Endothelial cell of umbilical vein (primary cell): ENCODE results near the gene C1orf185. TPM values are rescaled to one million over a fixed set of nuclear protein-coding genes. Genes with fewer than 3 reads are reported as not detected.

ENCODE experiments used
- BruUV-seq: library from RNA; stranded (reverse); fragments of 400-500 nt; replicated peaks from 2 replicates; lab custom pipeline; 2021; lab: Mats Ljungman, UMichigan
- CTCF ChIA-PET: fragments of 300-600, 350-600 bp; sonication (Branson Sonifier 250); formaldehyde crosslinking; loops from one replicate; lab custom pipeline; 2021; ENCODE audit warnings: antibody characterized with exemption, inconsistent platforms; lab: Charles Lee
- POLR2A ChIA-PET: fragments of 300-600, 350-600 bp; sonication (Branson Sonifier 250); formaldehyde crosslinking; loops from one replicate; lab custom pipeline; 2021; ENCODE audit warnings: antibody characterized with exemption, inconsistent platforms; lab: Charles Lee
- DNase-seq: peaks from one replicate; pipeline ENCODE4 v3.0.0-alpha.2; 2011; ENCODE audit warnings: low read depth, low spot score
- FAIRE-seq: peaks from 2 replicates; lab custom pipeline; 2011; peaks lifted over from hg19 to GRCh38; lab: Jason Lieb, UNC
- H2AFZ ChIP-seq: 2 replicates; pipeline ENCODE4 v1.6.0; 2012; ENCODE audit warnings: low read depth, low read length, control low read depth, inconsistent platforms
- H3K27ac ChIP-seq: 2 replicates; pipeline ENCODE4 v1.5.1; 2011; ENCODE audit warnings: low read depth, mild to moderate bottlenecking, control low read depth, low read length, moderate library complexity; ENCODE audit not compliant: insufficient read depth
- H3K27me3 ChIP-seq, 2 experiments: 2 replicates each; pipeline versions ENCODE4 v1.6.0 to v1.6.1; 2011; ENCODE audit warnings: low read length in 2 of 2, mixed read lengths in 1 of 2; ENCODE audit not compliant: control insufficient read depth in 2 of 2, insufficient read depth in 2 of 2
- H3K36me3 ChIP-seq, 2 experiments: 2 replicates in 1 of 2; 3 replicates in 1 of 2; pipeline ENCODE4 v1.5.1; 2011; ENCODE audit warnings: low read length in 2 of 2, mild to moderate bottlenecking in 1 of 2, moderate library complexity in 1 of 2; ENCODE audit not compliant: control insufficient read depth in 2 of 2, insufficient read depth in 2 of 2; ENCODE audit errors: extremely low read depth in 1 of 2
- H3K4me1 ChIP-seq: 3 replicates; pipeline ENCODE4 v1.5.1; 2011; ENCODE audit warnings: mild to moderate bottlenecking, low read length; ENCODE audit not compliant: control insufficient read depth, insufficient read depth; ENCODE audit errors: extremely low read depth
- H3K4me2 ChIP-seq: 2 replicates; pipeline ENCODE4 v1.6.1; 2011; ENCODE audit warnings: low read length, control low read depth, mixed read lengths; ENCODE audit not compliant: insufficient read depth
- H3K4me3 ChIP-seq, 3 experiments: fragments of 200-600 bp in 1 of 3; sonication (generic), shearing (Covaris generic) in 1 of 3; replicated peaks in 1 of 3; 2 replicates each; pipeline ENCODE4 v1.5.1; 2011 to 2016; ENCODE audit warnings: control low read depth in 3 of 3, low read length in 3 of 3, mild to moderate bottlenecking in 2 of 3, inconsistent platforms in 1 of 3, low read depth in 1 of 3, moderate library complexity in 1 of 3; ENCODE audit not compliant: insufficient read depth in 1 of 3
- H3K79me2 ChIP-seq: 2 replicates; pipeline ENCODE4 v1.6.0; 2012; ENCODE audit warnings: low read length, inconsistent platforms; ENCODE audit not compliant: control insufficient read depth, insufficient read depth
- H3K9ac ChIP-seq: replicated peaks from 2 replicates; pipeline ENCODE3; 2011; ENCODE audit warnings: low read length, control low read depth; ENCODE audit not compliant: insufficient read depth; ENCODE audit errors: extremely low read depth
- H3K9me1 ChIP-seq: replicated peaks from 3 replicates; pipeline ENCODE4 v1.6.0; 2011; ENCODE audit warnings: mild to moderate bottlenecking, low read length; ENCODE audit not compliant: control insufficient read depth, insufficient read depth; ENCODE audit errors: extremely low read depth
- H3K9me3 ChIP-seq: replicated peaks from 2 replicates; pipeline ENCODE4 v1.5.1; 2012; ENCODE audit warnings: low read length, inconsistent platforms; ENCODE audit not compliant: control insufficient read depth, insufficient read depth
- H4K20me1 ChIP-seq: replicated peaks from 2 replicates; pipeline ENCODE3; 2011; ENCODE audit warnings: mild to moderate bottlenecking, low read length; ENCODE audit not compliant: control insufficient read depth, insufficient read depth; ENCODE audit errors: extremely low read depth
- EZH2 ChIP-seq: IDR thresholded peaks from 2 replicates; pipeline ENCODE4 v1.6.1; 2012; ENCODE audit warnings: borderline replicate concordance, low read depth, mild to moderate bottlenecking, moderate library complexity, low read length, inconsistent platforms; ENCODE audit not compliant: severe bottlenecking
- FOS ChIP-seq: IDR thresholded peaks from 2 replicates; pipeline ENCODE4 v1.6.1; 2011; ENCODE audit warnings: mild to moderate bottlenecking, low read length, moderate library complexity, borderline replicate concordance; ENCODE audit not compliant: insufficient read depth
- GATA2 ChIP-seq: IDR thresholded peaks from 2 replicates; pipeline ENCODE4 v1.7.0; 2011; ENCODE audit warnings: low read depth, mild to moderate bottlenecking, moderate library complexity, mixed read lengths, low read length; ENCODE audit not compliant: insufficient read length, insufficient read depth
- JUN ChIP-seq: IDR thresholded peaks from 2 replicates; pipeline ENCODE4 v1.6.1; 2011; ENCODE audit warnings: borderline replicate concordance, low read depth; ENCODE audit not compliant: insufficient read length, insufficient read depth
- MYC ChIP-seq: IDR thresholded peaks from one replicate; pipeline ENCODE4 v1.6.1; 2011; ENCODE audit warnings: mild to moderate bottlenecking, low read depth, low read length
- POLR2A ChIP-seq: IDR thresholded peaks from 2 replicates; pipeline ENCODE4 v1.6.1; 2012; ENCODE audit warnings: low read depth, mild to moderate bottlenecking, control low read depth, low read length
- POLR2AphosphoS5 ChIP-seq: IDR thresholded peaks from 2 replicates; pipeline ENCODE4 v1.6.1; 2012; ENCODE audit warnings: low read depth, mild to moderate bottlenecking, control low read depth, low read length, moderate library complexity; ENCODE audit not compliant: insufficient read depth
- dilution Hi-C: fragments of 300-500 bp; cut with MboI; formaldehyde crosslinking; loops from one replicate; pipeline ENCODE4 v1.15.0; 2019; ENCODE audit warnings: low sequenced_read_pairs; ENCODE audit not compliant: extremely low pct_ligation_motif_present
- intact Hi-C: fragments of 100-400 bp; cut with micrococcal nuclease; formaldehyde crosslinking; loops from one replicate; pipeline ENCODE4 v1.10.0; 2022
- polyA plus RNA-seq, 4 experiments: library from polyadenylated mRNA; depleted of rRNA in 3 of 4; stranded (reverse) in 3 of 4; unstranded in 1 of 4; fragments of >200 nt; gene quantifications; 2 replicates each; pipeline versions ENCODE4 v1.2.1 to v1.2.3, GENCODE V29; 2011 to 2012; ENCODE audit warnings: missing spikeins in 1 of 4
- total RNA-seq: library from RNA; stranded (reverse); gene quantifications from 2 replicates; pipeline ENCODE4 v1.2.3, GENCODE V29; 2021
- TF ChIP-seq, protein P1 (sequence below): IDR thresholded peaks from 2 replicates; pipeline ENCODE4 v1.6.1; 2011; ENCODE audit not compliant: insufficient read depth, insufficient read length
- TF ChIP-seq, protein P2 (sequence below), 2 donors: IDR thresholded peaks; 1 replicate in 1 of 2; 2 replicates in 1 of 2; pipeline ENCODE4 v1.5.1; 2011; ENCODE audit warnings: low read length in 2 of 2, mild to moderate bottlenecking in 2 of 2, moderate library complexity in 2 of 2, control low read depth in 1 of 2, inconsistent platforms in 1 of 2, low read depth in 1 of 2; ENCODE audit not compliant: insufficient read depth in 1 of 2; ENCODE audit errors: extremely low read depth in 1 of 2

The C1orf185 gene
- total and polyA plus RNA-seq, 2 donors (not counting 3 experiments of a cell fraction or from before 2014, with no cell fraction given) = not detected

- POLR2A ChIA-PET = no interaction called here
- BruUV-seq = no TSS peak
- no peaks in the 10 kb centered on the region for H3K9me3 ChIP-seq
- no peak overlapping the region for H2AFZ ChIP-seq
- no peak overlapping the region for H3K4me2 ChIP-seq
- no peak overlapping the region for H3K4me3 ChIP-seq
- CTCF ChIA-PET = interaction anchor here (0.8 kb wide), 1 partner anchor 17 kb away, joined by 3 read pairs; no protein-coding TSS in a partner anchor
- H3K27me3 ChIP-seq = peaks cover under 1 to 1% of the 10 kb centered on the region in 2 experiments
- H3K79me2 ChIP-seq = no peaks in the 10 kb centered on the region
- H3K36me3 ChIP-seq = no peaks in the 10 kb centered on the region
- no peak overlapping the region for H3K27ac ChIP-seq
- no peak for DNase-seq
- no peaks in the 10 kb centered on the region for H4K20me1 ChIP-seq
- H3K9me1 ChIP-seq = no peaks in the 10 kb centered on the region
- no peak overlapping the region for H3K9ac ChIP-seq
- dilution Hi-C loops = no loop called here
- TF ChIP-seq FOS (no peak), JUN (no peak), GATA2 (no peak), POLR2AphosphoS5 (no peak), MYC (no peak), POLR2A (no peak), EZH2 (no peak)
- TF ChIP-seq, protein P1, sequence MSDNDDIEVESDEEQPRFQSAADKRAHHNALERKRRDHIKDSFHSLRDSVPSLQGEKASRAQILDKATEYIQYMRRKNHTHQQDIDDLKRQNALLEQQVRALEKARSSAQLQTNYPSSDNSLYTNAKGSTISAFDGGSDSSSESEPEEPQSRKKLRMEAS = no peak
- TF ChIP-seq, protein P2, sequence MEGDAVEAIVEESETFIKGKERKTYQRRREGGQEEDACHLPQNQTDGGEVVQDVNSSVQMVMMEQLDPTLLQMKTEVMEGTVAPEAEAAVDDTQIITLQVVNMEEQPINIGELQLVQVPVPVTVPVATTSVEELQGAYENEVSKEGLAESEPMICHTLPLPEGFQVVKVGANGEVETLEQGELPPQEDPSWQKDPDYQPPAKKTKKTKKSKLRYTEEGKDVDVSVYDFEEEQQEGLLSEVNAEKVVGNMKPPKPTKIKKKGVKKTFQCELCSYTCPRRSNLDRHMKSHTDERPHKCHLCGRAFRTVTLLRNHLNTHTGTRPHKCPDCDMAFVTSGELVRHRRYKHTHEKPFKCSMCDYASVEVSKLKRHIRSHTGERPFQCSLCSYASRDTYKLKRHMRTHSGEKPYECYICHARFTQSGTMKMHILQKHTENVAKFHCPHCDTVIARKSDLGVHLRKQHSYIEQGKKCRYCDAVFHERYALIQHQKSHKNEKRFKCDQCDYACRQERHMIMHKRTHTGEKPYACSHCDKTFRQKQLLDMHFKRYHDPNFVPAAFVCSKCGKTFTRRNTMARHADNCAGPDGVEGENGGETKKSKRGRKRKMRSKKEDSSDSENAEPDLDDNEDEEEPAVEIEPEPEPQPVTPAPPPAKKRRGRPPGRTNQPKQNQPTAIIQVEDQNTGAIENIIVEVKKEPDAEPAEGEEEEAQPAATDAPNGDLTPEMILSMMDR (IDR thresholded peaks at IDR 0.05; ENCODE audit: extremely low read depth in 1 of 2, insufficient read depth in 1 of 2, low read depth in 1 of 2, low read length in 2 of 2) = no peak
- no peaks in the 10 kb centered on the region for H3K4me1 ChIP-seq
- FAIRE-seq = no peak
- intact Hi-C loops = no loop called here
Measured at GRCh38 chr1:51100264-51100880, 1.7 kb upstream of the C1orf185 start.
